PC-9 (cell line): ENCODE data around the gene PTGFR. TPM values are rescaled to one million over a fixed set of nuclear protein-coding genes. Genes with fewer than 3 reads are reported as not detected.

Source experiments
- BruUV-seq: library from RNA; stranded (reverse); fragments of 400-500 nt; replicated peaks from 2 replicates; lab custom pipeline; 2021; lab: Mats Ljungman, UMichigan
- CTCF ChIA-PET: fragments of 300-600 bp; sonication (Branson Sonifier 250); formaldehyde crosslinking; loops from one replicate; lab custom pipeline; 2022; ENCODE audit warnings: antibody characterized with exemption; lab: Charles Lee
- POLR2A ChIA-PET: fragments of 300-600 bp; sonication (Branson Sonifier 250); formaldehyde crosslinking; loops from one replicate; lab custom pipeline; 2022; ENCODE audit warnings: antibody characterized with exemption; ENCODE audit not compliant: unreplicated experiment; lab: Charles Lee
- DNase-seq, 2 experiments: peaks; one replicate each; pipeline versions ENCODE4 v3.0.0 to v3.0.0-alpha.2; 2015 to 2022; ENCODE audit warnings: mixed read lengths in 1 of 2
- H2AFZ ChIP-seq: fragments of 200-600 bp; sonication (generic); 2 replicates; pipeline ENCODE4 v1.8.1; 2017; ENCODE audit warnings: antibody characterized with exemption
- H3F3A ChIP-seq: fragments of 200-600 bp; sonication (generic); 2 replicates; pipeline ENCODE4 v1.8.1; 2017; ENCODE audit warnings: antibody characterized with exemption, mild to moderate bottlenecking, low read depth; ENCODE audit not compliant: insufficient read depth
- H3K27ac ChIP-seq: fragments of 200-600 bp; sonication (generic); 2 replicates; pipeline ENCODE4 v1.6.1; 2016; ENCODE audit warnings: mixed run types
- H3K27me3 ChIP-seq: fragments of 200-600 bp; sonication (generic); 2 replicates; pipeline ENCODE4 v1.6.1; 2016; ENCODE audit warnings: low read depth, mixed run types; ENCODE audit not compliant: insufficient read depth
- H3K36me3 ChIP-seq: fragments of 200-600 bp; sonication (generic); 2 replicates; pipeline ENCODE4 v1.6.1; 2016; ENCODE audit warnings: low read depth, mixed run types
- H3K4me1 ChIP-seq: fragments of 200-600 bp; sonication (generic); replicated peaks from 2 replicates; pipeline ENCODE4 v1.6.1; 2016; ENCODE audit warnings: mixed run types; ENCODE audit not compliant: insufficient read depth
- H3K4me2 ChIP-seq: fragments of 200-600 bp; sonication (generic); 2 replicates; pipeline ENCODE4 v1.6.1; 2017; ENCODE audit warnings: mixed run types
- H3K4me3 ChIP-seq: fragments of 200-600 bp; sonication (generic); 2 replicates; pipeline ENCODE4 v1.6.1; 2016; ENCODE audit warnings: mixed run types
- H3K79me2 ChIP-seq: fragments of 200-600 bp; sonication (generic); 2 replicates; pipeline ENCODE4 v1.6.1; 2017; ENCODE audit warnings: low read depth, mixed run types
- H3K9me2 ChIP-seq: fragments of 200-600 bp; sonication (generic); 2 replicates; pipeline ENCODE4 v1.8.1; 2017; ENCODE audit warnings: mild to moderate bottlenecking; ENCODE audit not compliant: insufficient read depth
- H3K9me3 ChIP-seq: fragments of 200-600 bp; sonication (generic); 2 replicates; pipeline ENCODE4 v1.8.1; 2016; ENCODE audit warnings: low read depth; ENCODE audit not compliant: insufficient read depth
- H4K20me1 ChIP-seq: fragments of 200-600 bp; sonication (generic); 2 replicates; pipeline ENCODE4 v1.8.1; 2017; ENCODE audit not compliant: insufficient read depth
- EZH2 ChIP-seq: fragments of 200-600 bp; sonication (generic); IDR thresholded peaks from 2 replicates; pipeline ENCODE4 v1.8.0; 2017; ENCODE audit warnings: antibody characterized with exemption, low read depth
- intact Hi-C: fragments of 100-400 bp; cut with micrococcal nuclease; formaldehyde crosslinking; loops from one replicate; pipeline ENCODE4 v1.10.0; 2022; ENCODE audit not compliant: unreplicated experiment
- total RNA-seq: library from RNA; stranded (reverse); gene quantifications from 2 replicates; pipeline ENCODE4 v1.2.3, GENCODE V29; 2021
- TF ChIP-seq, protein P1 (sequence below): fragments of 200-600 bp; sonication (generic); conservative IDR thresholded peaks from 2 replicates; pipeline ENCODE4 v1.6.1; 2017; ENCODE audit warnings: mixed run types, antibody characterized with exemption, mild to moderate bottlenecking, moderate library complexity

Gene PTGFR
- total RNA-seq, 1 experiment from 2014 or later = not detected

DNA sequence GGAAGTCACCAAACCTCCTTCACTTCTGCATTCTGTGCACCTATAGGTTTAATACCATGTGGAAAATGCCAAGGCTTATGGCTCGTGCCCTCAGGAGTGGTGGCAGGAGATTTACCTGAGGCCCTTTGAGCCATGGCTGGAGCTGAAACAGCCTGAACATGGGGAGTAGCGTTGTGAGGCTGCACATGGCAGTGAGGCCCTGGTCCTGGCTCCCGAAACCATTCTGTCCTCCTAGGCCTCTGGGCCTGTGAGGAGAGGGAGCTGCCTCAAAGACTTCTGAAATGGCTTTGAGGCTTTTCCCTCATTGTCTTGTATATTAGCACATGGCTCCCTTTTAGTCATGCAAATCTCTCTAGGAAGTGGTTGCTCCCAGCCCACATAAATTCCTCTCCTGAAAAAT lies 20.6 kb downstream of the PTGFR start:
- Histone ChIP-seq H3K27me3 (no peaks in the 10 kb centered on the region), H3K36me3 (no peaks in the 10 kb centered on the region), H3K9me2 (no peaks in the 10 kb centered on the region; the same call in 1 of the 2 replicates), H3K9me3 (peaks cover 17% of the 10 kb centered on the region; the same call in 1 of the 2 replicates), H3K4me1 (no peaks in the 10 kb centered on the region), H4K20me1 (no peaks in the 10 kb centered on the region), H2AFZ (no peak overlapping the region), H3K27ac (no peak overlapping the region), H3F3A (no peaks in the 10 kb centered on the region), H3K4me3 (no peak overlapping the region), H3K79me2 (no peaks in the 10 kb centered on the region), H3K4me2 (no peak overlapping the region)
- TF ChIP-seq EZH2 = no peak
- TF ChIP-seq, protein P1, sequence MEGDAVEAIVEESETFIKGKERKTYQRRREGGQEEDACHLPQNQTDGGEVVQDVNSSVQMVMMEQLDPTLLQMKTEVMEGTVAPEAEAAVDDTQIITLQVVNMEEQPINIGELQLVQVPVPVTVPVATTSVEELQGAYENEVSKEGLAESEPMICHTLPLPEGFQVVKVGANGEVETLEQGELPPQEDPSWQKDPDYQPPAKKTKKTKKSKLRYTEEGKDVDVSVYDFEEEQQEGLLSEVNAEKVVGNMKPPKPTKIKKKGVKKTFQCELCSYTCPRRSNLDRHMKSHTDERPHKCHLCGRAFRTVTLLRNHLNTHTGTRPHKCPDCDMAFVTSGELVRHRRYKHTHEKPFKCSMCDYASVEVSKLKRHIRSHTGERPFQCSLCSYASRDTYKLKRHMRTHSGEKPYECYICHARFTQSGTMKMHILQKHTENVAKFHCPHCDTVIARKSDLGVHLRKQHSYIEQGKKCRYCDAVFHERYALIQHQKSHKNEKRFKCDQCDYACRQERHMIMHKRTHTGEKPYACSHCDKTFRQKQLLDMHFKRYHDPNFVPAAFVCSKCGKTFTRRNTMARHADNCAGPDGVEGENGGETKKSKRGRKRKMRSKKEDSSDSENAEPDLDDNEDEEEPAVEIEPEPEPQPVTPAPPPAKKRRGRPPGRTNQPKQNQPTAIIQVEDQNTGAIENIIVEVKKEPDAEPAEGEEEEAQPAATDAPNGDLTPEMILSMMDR = no peak
- ChIA-PET POLR2A (no interaction called here), CTCF (no interaction called here)
- DNase-seq = no peak
- intact Hi-C loops = no loop called here
- BruUV-seq = no TSS peak

DNA sequence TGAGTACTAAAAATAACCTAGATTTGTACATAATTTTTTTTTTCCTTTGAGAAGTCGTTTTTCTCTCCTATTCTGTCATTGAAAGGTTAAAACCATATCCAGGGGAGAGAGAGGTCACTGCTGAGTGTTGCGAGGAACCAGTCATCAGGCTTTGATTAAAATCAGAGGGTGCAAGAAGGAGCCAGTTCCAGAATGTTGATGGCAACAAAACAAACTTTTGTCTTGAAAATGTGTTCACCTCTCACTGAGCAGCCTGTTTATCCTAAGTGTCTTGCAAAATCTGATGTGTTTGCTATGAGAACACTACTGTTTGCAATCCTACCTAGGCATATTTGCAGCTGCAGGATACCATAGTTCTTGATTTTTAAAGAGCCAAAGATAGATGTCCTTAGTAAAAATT lies 25.9 kb downstream of the PTGFR start:
- no peak overlapping the region for H3K4me3 ChIP-seq
- ChIA-PET CTCF (no interaction called here), POLR2A (no interaction called here)
- H3K27ac ChIP-seq = no peak overlapping the region
- no peak for TF ChIP-seq EZH2
- TF ChIP-seq, protein P1 = no peak
- no peaks in the 10 kb centered on the region for H3K79me2 ChIP-seq
- no TSS peak for BruUV-seq
- H3K4me1 ChIP-seq = no peaks in the 10 kb centered on the region
- peaks cover 9% of the 10 kb centered on the region; the same call in 1 of the 2 replicates for H3K9me3 ChIP-seq
- H3F3A ChIP-seq = no peaks in the 10 kb centered on the region
- H4K20me1 ChIP-seq = no peaks in the 10 kb centered on the region
- H3K4me2 ChIP-seq = no peak overlapping the region
- intact Hi-C loops = no loop called here
- H3K9me2 ChIP-seq = no peaks in the 10 kb centered on the region; the same call in 1 of the 2 replicates
- H3K36me3 ChIP-seq = no peaks in the 10 kb centered on the region
- no peaks in the 10 kb centered on the region for H3K27me3 ChIP-seq
- no peak for DNase-seq
- H2AFZ ChIP-seq = no peak overlapping the region

DNA sequence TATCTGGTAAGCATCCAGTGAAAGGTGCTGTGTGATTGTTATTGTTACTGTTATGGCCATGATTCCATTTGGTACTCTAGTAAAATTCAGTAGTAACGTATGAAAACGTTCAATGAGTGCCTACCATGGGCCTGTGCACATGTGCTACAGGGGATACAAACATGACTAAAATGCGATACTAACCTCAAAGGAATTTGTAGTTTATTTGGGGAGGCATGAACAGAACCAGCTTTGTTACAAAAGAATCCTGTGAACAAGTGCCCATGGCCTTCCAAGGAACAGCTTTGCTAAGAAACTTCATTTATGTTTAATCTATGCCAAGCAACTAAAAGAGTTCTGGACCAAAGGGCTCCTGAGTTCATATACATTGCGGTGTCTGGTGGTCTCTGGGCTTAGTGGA lies 28.7 kb downstream of the PTGFR start:
- Histone ChIP-seq H3K27me3 (no peaks in the 10 kb centered on the region), H3K79me2 (no peaks in the 10 kb centered on the region), H3F3A (no peaks in the 10 kb centered on the region), H4K20me1 (no peaks in the 10 kb centered on the region), H3K4me3 (no peak overlapping the region), H3K4me2 (no peak overlapping the region), H3K27ac (no peak overlapping the region), H3K9me3 (no peaks in the 10 kb centered on the region), H3K4me1 (no peaks in the 10 kb centered on the region), H2AFZ (no peak overlapping the region), H3K36me3 (no peaks in the 10 kb centered on the region), H3K9me2 (no peaks in the 10 kb centered on the region)
- BruUV-seq = no TSS peak
- TF ChIP-seq, protein P1 = no peak
- TF ChIP-seq EZH2 = no peak
- ChIA-PET CTCF (no interaction called here), POLR2A (no interaction called here)
- intact Hi-C loops = no loop called here
- no peak for DNase-seq
